Measurements from ENCODE around the gene FCHSD2. TPM values are rescaled to one million over a fixed set of nuclear protein-coding genes. Genes with fewer than 3 reads are reported as not detected.

FCHSD2 gene
- total RNA-seq, 4 donors from 2014 or later = 20.4 to 42.4 (median 26.4) TPM

GRCh38 chr11:73013021-73013420 lies 129.1 kb downstream of the FCHSD2 start:
- Histone ChIP-seq H3K4me1 (peaks cover 4 to 7% (median 7%) of the 10 kb centered on the region in 4 donors), H3K36me3 (peaks cover 0 to 15% (median 12%) of the 10 kb centered on the region in 4 donors), H3K27me3 (no peaks in the 10 kb centered on the region), H3K4me3 (no peak overlapping the region), H3K9me3 (peaks cover 0 to 21% (median 15%) of the 10 kb centered on the region in 4 donors), H3K27ac (replicated peaks in 1 of 4) (no peak overlapping the region)
- WGBS = 72% methylated on average over 1 of the region's 1 CpG
- intact Hi-C loops (cut with DNase I) = no loop called here
- TF ChIP-seq POLR2AphosphoS5 (IDR thresholded peaks at IDR 0.05) (no peak), POLR2A (IDR thresholded peaks at IDR 0.05; ENCODE audit: low read depth) (no peak), EP300 (IDR thresholded peaks at IDR 0.05) (no peak), CTCF (IDR thresholded peaks at IDR 0.05) (no peak)
- DNase-seq (ENCODE audit: extremely low spot score) = no peak

DNA sequence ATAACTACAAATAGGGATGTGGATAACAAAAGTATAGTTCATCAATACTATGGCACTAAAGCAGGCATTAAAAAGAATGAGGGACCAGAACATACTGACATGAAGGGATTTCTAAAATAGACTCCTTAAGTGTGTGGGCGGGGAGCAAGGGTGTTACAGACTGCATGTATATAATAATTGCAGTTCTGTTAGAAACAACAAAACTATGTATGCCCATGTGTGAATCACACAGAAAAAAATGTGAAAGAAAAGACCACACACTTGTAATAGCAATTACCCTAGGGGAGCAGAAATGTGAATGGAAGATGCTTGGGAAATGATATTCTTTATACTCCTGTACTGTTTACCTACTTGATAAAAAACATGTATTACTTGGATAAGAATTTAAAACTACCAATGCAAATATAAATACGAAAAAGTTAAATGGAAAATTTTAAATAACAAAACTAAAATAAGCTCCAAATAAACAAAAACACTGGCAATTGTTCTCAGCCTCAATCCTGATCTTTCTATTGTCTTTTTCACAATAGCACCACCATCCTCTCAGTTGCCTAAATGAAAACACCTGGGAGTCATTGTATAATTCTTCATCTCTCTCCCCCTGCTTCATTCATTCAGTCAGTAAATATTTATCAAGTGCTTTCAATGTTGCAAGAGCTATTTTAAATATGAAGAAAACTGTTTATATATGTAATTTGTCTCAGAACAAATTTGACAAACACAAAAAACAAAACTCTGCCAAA lies 129.8 kb downstream of the FCHSD2 start:
- no peak for TF ChIP-seq CTCF (IDR thresholded peaks at IDR 0.05)
- no peak for TF ChIP-seq POLR2A (IDR thresholded peaks at IDR 0.05; ENCODE audit: low read depth)
- TF ChIP-seq EP300 (IDR thresholded peaks at IDR 0.05) = no peak
- TF ChIP-seq POLR2AphosphoS5 (IDR thresholded peaks at IDR 0.05) = no peak
- DNase-seq (ENCODE audit: extremely low spot score) = no peak
- Histone ChIP-seq H3K27ac (replicated peaks in 1 of 4) (no peak overlapping the region), H3K4me1 (peaks cover 4 to 7% (median 7%) of the 10 kb centered on the region in 4 donors), H3K4me3 (no peak overlapping the region), H3K27me3 (no peaks in the 10 kb centered on the region), H3K9me3 (peaks cover 0 to 21% (median 15%) of the 10 kb centered on the region in 4 donors), H3K36me3 (peaks cover 0 to 15% (median 12%) of the 10 kb centered on the region in 4 donors)
- intact Hi-C loops (cut with DNase I) = no loop called here
- WGBS = 86% methylated on average over 2 of the region's 2 CpGs

- 100% methylated on average over 2 of the region's 2 CpGs for WGBS
- intact Hi-C loops (cut with DNase I) = no loop called here
- no peak for TF ChIP-seq POLR2A (IDR thresholded peaks at IDR 0.05; ENCODE audit: low read depth)
- TF ChIP-seq CTCF (IDR thresholded peaks at IDR 0.05) = no peak
- no peak for TF ChIP-seq POLR2AphosphoS5 (IDR thresholded peaks at IDR 0.05)
- no peak for TF ChIP-seq EP300 (IDR thresholded peaks at IDR 0.05)
- DNase-seq (ENCODE audit: extremely low spot score) = no peak
- Histone ChIP-seq H3K27me3 (no peaks in the 10 kb centered on the region), H3K9me3 (peaks cover 0 to 21% (median 15%) of the 10 kb centered on the region in 4 donors), H3K27ac (replicated peaks in 1 of 4) (no peak overlapping the region), H3K4me1 (peaks cover 4 to 7% (median 7%) of the 10 kb centered on the region in 4 donors), H3K4me3 (no peak overlapping the region), H3K36me3 (peaks cover 0 to 15% (median 12%) of the 10 kb centered on the region in 4 donors)
Measured at GRCh38 chr11:73011126-73011817, 130.8 kb downstream of the FCHSD2 start.

GRCh38 chr11:73009972-73010371 lies 132.1 kb downstream of the FCHSD2 start:
- no peak overlapping the region for H3K4me3 ChIP-seq
- H3K4me1 ChIP-seq = peaks cover 4 to 7% (median 7%) of the 10 kb centered on the region in 4 donors
- H3K27ac ChIP-seq (replicated peaks in 1 of 4) = no peak overlapping the region
- H3K36me3 ChIP-seq = peaks cover 0 to 15% (median 12%) of the 10 kb centered on the region in 4 donors
- DNase-seq (ENCODE audit: extremely low spot score) = no peak
- no peaks in the 10 kb centered on the region for H3K27me3 ChIP-seq
- H3K9me3 ChIP-seq = peaks cover 0 to 21% (median 15%) of the 10 kb centered on the region in 4 donors
- TF ChIP-seq CTCF (IDR thresholded peaks at IDR 0.05) (no peak), POLR2AphosphoS5 (IDR thresholded peaks at IDR 0.05) (no peak), EP300 (IDR thresholded peaks at IDR 0.05) (no peak), POLR2A (IDR thresholded peaks at IDR 0.05; ENCODE audit: low read depth) (no peak)
- intact Hi-C loops (cut with DNase I) = no loop called here
